Dermis microvascular lymphatic vessel endothelial cell (primary cell): ENCODE measurements around the gene FNDC10. TPM values are rescaled to one million over a fixed set of nuclear protein-coding genes. Genes with fewer than 3 reads are reported as not detected.
A peak's percentile ranks its signal among the peaks of the same experiment; 100 is the strongest.

ENCODE experiments used
- DNase-seq, 2 donors: peaks; one replicate each; pipeline versions ENCODE4 v3.0.0 to v3.0.0-alpha.2; 2010; ENCODE audit warnings: low read depth in 2 of 2
- total RNA-seq: library from RNA; depleted of rRNA; stranded (reverse); fragments of >200 nt; gene quantifications from 2 replicates; pipeline ENCODE4 v1.2.1, GENCODE V29; 2014

Gene FNDC10
- total RNA-seq, 1 donor from 2014 or later = 0.39 TPM

DNA sequence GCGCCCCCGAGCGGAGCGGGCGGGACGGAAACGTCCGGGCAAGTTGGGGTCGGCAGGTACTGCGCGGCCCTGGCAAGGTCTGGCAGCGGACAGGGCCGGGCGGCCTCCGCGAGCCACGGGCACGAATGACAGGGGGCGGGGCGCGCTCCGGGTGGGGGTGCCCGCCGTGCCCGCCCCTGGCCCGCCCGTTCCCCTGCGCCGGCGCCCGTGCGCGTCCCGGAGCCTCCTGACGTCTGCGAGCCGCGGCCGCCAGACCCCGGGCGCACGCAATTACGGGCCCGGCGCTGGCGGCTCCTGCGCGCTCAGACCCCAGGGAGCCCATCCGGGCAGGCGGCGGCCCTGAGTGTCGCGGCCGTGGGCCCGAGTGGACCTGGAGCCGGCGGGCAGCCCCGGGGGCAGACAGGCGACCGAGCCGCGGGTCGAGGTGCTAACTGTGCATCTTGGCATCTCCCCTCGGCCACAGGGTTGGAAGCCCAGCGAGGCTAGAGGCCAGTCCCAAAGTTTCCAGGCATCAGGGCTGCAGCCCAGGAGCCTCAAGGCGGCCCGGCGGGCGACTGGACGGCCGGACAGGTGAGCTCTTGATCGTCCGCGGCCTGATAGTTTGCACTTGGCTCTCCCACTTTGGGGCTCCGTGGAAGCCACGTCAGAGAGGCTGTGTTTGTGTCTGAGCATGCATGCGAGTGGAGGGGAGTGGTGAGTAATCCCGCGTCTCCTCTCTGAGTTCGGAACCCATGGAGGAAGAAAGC, 16.3 kb upstream of the FNDC10 start:
- peak in 1 of 2 donors; percentile 48 for DNase-seq

DNA sequence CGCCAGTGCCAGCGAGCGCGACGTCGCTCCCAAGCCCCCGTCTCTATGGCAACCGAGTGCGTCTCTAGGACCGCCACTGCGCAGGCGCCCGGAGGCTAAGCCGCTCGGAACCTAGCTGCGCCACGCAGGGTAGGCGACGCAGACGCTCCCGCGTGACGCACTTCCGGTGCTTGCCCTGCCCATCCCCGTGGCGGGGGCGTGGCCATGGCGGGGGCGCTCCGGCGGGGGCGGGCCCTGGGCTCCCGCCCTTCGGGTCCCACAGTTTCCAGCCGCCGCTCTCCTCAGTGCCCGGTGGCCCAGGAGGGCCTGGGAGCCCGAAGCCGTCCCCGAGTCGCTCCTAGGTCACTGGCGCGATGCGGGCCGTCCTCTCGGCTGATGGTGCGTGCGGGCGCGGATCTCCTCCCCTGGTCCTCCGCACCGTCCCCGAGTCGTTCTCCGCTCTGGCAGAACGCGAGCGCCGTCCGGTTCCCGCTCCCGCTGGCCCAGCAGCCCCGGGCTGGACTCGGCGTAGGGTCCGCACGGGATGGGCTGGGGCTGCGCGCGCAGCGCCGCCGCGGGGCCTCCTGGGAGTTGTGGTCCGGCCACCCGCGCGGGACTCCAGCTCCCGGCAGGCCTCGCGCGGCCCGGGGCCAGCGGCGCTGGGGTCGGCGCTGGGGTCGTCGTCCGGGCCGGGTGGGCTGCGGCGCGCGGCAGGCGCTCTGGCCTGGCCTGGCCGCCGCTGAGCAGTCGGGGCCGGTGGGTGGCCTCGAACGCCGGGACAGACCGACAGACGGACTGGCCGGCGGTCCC, 15.5 kb upstream of the FNDC10 start, which contains the start of gene MIB2:
TSS of gene MIB2 (plus strand) at position 245 of the 789 bp plus-strand sequence. CDS start 7,953 bp downstream, outside the sequence.
- DNase-seq = peak; percentile 94 to 97

DNA sequence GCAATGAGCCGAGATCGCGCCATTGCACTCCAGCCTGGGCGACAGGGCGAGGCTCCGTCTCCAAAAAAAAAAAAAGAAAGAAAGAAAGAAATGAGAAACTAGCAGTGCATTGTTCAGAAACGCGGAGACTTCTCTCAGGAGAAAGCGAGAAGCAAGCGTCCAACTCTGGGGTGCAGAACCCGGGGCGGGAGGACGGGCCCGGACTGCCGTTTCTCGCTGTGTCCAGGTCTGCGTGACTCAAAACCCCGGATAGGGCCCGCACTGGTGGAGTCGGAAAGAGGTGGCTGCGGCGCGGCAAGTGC, 15.0 kb upstream of the FNDC10 start:
- no peak for DNase-seq

DNA sequence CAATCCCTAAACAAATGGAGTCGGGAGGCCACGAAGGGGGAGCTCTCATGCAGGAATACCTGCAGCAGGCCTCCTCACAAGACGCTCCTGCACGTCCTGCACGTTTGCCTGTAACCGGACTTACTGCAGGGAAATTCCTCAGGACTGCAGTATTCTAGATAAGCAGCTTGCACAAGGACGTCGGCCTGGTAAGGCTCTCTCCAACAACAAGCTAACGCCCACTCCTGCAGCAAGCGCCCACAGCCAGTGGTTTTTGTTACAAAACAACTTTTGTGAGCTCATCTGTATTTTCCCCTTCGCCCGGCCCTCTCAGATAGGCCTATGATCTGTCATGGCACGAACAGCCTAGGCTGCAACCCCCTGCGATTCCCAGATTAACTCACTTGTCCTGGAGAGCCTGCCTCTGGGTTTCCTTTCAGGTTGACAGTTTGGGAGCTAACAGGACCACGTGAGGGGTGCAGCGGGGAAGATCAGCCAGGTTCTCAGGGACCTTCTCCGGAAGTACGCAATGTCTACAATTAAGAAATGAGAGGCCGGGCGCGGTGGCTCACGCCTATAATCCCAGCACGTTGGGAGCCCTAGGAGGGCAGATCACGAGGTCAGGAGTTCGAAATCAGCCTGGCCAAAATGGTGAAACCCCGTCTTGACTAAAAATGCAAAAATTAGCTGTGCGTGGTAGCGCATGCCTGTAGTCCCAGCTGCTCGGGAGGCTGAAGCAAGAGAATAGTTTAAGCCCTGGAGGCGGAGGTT, 14.4 kb upstream of the FNDC10 start:
- DNase-seq = no peak

DNA sequence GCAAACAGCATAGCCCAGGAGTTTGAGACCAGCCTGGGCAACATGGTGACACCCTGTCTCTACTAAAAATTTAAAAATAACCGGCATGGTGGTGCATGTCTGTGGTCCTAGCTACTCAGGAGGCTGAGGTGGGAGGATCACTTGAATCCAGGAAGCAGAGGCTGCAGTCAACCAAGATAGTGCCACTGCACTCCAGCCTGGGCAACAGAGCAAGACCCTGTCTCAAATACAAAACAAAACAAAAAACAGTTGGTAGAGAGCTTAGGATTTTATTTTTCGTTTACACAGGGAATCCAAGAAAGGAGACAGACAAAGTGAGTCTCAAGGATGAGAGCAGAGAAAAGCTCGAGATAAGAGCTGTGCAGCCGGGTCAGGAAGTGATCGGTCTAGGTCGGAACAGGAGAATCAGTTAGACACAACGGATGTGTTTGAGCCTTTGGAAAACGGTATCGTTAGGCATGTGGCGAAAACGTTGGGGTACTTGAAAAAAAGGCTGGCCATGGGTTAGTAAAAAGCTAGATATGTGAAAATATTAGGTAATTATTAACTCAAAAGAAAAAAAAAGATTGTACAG, 13.7 kb upstream of the FNDC10 start:
- DNase-seq = no peak

DNA sequence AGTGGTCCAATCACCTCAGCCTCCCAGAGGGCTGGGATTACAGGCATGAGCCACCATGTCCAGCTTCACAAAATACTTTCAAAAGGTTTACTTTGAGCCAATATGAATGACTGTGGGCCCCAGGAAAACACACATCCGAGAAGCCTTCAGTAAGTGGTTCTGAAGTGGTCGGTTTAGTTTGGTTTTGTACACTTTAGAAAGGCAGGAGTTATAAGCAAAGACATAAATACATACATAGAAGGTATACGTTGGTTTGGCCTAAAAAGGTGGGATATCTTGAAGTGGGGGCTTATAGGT, 12.1 kb upstream of the FNDC10 start:
- DNase-seq = no peak

DNA sequence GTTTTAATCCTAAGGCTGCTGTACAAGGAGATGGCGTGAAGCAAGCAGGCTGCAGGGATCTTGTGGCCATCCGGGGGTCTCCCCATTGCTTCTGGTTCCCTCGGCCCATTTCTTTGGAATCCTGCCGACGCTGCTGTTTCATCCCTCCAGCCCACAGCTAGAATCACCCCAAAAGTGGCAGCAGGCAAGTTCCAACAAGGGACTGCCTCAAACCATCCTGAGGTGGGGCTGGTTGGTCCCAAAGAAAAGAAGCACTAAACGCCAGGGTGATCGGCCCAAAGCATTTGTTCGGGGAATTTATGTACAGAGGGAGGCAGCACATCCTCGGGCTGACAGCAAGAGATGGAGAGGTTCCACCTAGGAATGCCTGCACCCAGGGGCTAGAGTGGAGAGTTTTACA, 10.9 kb upstream of the FNDC10 start:
- DNase-seq = no peak

DNA sequence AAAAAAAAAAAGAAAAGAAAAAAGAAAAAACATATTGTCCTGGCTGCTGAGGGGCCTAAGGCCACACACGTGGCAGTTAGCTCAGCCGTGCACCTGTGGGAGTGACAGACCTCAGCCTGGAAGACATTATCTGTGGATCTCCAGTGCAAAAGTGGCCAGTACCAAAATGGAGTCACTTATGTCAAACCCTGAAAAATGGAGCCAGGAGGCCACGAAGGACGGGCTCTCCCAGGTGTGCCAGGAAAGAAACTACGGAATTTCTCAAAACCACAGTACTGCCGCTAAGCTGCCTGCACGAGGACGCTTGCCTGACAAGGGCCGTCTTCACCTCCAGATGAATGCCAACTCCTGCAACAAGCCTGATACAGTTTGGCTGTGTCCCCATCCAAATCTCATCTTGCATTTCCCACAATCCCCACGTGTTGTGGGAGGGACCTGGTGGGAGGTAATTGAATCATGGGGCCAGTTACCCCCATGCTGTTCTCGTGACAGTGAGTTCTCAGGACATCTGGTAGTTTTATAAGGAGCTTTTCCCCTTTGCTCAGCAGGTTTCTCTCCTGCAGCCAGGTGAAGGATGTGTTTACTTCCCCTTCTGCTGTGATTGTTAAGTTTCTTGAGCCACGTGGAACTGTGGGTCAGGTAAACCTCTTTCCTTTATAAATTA, 10.0 kb upstream of the FNDC10 start:
- DNase-seq = no peak

DNA sequence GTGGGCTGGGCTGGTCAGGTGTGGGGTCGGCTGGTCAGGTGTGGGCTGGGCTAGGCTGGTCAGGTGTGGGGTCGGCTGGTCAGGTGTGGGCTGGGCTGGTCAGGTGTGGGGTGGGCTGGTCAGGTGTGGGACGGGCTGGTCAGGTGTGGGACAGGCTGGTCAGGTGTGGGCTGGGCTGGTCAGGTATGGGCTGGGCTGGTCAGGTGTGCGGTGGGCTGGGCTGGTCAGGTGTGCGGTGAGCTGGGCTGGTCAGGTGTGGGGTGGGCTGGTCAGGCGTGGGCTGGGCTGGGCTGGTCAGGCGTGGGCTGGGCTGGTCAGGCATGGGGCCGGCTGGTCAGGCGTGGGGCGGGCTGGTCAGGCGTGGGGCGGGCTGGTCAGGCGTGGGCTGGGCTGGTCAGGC, 6.3 kb upstream of the FNDC10 start:
- no peak for DNase-seq

DNA sequence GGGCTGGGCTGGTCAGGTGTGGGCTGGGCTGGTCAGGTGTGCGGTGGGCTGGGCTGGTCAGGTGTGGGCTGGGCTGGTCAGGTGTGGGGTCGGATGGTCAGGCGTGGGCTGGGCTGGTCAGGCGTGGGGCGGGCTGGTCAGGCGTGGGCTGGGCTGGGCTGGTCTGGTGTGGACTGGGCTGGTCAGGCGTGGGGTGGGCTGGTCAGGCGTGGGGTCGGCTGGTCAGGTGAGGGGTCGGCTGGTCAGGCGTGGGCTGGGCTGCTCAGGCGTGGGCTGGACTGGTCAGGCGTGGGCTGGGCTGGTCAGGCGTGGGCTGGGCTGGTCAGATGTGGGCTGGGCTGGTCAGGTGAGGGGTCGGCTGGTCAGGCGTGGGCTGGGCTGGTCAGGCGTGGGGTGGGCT, 5.8 kb upstream of the FNDC10 start:
- DNase-seq = no peak

DNA sequence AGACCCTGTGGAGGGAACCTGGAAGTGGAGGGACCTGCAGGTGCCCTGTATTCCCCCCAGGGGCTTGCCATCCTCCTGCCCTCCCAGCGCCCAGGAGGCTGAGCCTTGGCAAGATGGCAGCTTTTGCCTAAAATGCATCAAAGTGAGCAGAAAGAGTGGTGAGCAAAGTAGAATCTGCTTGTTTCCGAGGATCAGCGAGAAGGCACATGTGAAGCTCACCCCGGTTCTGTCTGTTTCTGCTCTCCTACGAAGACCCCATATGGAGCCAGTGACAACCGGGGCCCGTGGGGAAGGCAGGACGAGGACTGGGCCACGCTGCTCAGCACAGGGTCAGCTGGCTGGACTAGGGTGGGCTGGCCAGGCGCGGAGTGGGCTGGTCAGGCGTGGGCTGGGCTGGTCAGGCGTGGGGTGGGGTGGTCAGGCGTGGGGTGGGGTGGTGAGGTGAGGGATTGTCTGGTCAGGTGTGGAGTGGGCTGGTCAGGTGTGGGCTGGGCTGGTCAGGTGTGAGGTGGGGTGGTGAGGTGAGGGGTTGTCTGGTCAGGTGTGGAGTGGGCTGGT, 5.2 kb upstream of the FNDC10 start:
- no peak for DNase-seq

DNA sequence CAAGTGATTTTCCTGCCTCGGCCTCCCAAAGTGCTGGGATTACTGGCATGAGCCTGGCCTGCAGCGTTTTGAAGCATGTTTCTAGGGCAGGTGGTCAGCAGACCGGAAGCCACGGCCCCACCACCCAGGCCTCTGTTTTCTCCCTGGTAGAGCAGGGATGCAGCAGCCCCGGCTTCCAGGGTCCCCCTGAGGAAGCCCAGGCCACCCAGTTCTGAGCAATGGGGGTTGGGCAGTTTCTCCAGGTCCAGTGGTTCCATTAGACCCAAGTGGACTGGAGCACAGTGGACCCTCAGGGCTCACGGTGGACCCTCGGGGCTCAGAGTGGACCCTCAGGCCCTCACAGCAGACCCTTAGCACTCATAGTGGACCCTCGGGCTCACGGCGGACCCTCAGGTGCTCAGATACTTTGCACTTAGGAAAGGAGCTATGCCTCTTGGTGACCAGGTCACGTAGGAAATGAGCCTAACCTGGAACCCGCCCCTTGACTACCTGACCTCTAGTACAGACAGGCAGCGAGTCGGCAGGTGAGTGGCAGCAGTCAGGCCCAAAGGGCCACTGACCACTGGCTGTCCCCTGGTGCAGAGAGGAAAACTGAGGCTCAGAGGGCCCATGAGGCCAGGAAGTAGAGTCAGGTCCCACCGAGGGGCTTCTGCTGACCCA, 4.6 kb upstream of the FNDC10 start:
- no peak for DNase-seq

DNA sequence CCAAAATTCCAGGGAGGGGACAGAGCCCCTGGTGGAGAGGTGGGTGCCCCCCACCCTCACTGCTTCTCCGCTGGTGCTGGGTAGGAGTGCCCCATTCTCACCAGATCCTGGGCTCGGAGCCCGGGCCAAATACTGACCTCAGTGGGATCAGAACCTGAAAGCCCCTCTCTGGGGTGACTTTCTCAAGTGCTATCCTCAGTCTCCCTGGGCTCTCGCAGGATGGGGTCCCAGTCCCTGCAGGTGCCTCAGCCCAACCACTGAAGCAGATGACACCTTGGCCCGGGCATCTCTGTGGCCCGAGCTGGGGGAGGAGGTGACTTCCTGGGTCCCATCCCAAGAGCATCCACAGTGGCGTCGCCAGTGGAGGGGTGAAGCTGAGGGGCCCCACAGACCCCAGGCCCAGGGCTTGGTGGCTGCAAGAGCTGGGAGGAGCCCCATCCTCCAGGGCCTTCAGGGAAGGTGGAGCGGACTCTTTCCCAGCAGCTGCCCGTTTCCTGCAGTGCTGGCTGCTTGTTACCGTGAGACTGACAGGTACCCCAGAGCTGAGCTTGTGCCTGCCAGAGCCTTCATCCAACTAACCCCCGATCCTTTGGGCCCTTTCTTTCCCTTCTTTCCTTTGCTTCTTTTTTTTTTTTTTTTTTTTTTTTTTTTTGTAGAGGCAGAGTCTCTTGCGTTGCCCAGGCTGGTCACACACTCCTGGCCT, 3.9 kb upstream of the FNDC10 start:
- DNase-seq = no peak

DNA sequence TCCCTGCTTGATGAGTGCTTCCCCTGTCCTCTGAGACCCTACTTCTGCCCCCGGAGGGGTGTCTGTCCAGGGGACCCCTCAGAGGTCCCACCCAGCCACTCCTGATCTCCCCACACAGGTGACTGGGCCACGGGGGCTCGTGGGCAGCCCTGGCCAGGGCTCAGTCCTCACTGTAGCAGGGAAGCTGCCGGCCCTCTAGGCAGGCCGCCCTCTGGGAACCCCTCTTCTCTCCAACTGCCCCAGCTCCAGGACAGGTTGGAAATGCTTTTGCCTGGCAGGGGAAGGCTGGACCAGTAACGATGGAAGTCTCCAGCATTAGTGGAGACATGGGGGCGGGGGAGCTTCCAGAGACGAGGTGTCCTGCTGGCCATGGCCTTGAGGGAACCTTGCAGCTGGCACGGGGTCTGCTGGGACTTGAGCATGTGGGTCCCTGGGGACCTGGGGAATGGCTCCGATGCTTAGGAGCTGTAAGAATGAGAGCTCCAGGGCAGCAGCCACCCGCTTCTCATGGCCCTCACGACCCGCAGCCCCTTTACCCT, 3.1 kb upstream of the FNDC10 start:
- no peak for DNase-seq

DNA sequence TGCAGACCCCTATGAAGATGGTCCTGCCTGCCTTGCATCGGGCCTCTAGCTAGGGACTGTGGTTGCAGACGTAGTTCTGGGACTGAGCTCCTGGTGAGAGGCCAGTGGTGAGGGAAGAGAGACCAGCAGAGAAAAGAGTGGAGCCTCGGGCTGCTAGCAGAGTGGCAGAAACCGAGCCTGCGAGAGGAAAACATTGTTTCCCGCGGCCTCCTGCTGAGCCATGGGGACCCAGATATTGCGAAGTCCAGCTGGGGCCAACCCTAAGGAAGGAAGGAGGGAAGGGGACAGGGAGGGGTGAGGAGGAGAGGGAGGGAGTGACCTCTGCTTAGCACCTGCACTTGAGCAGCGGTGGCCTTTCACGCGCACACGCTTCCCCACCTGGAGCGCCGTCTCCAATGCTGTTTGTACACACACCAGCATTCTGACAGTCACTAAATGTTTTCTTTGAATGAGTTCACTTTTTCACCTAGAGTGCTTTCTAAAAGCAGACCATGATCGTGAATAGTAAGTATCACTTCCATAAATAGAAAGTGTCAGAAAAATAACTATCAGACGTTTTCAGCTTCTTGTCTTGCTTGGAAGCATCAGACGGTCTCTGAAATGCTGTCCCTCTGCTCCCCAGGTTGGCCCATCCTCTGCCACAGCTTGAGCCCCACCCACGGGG, 2.5 kb upstream of the FNDC10 start:
- DNase-seq = no peak

DNA sequence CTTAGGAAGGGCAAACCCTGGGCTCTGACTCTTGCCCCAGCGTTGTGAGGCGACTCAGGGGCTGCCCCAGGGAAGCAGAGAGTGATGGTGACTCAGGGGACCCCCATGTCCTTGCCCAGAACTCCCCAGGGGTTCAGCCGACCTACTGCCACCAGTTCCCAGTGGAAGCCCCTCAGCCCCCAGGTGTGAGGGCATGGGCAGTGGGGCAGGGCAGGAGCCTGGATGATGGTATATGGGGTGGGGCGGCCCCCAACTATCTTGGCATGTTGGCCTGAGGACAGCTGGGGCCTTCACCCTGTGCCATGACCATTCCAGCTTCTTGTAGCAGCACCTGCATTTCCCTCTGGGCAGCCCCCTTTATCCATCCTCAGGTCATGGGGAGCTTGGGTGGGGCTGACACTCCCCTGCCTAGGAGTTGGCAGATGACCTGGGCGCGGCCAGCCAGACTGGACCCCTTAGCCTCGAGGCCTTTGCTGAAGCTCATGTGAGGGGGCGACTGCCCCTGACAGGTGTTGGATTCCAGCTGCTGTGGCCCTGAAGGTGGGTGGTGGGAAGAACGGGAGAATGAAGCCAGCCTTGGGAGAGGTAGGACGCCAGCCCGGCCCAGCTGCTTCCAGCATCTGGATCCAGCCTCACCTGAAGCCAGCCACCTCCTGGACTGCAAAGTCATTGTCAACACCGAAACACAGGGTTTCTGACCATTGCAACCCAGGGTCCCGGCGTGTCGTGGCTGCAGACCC, 1.8 kb upstream of the FNDC10 start:
- DNase-seq = no peak

DNA sequence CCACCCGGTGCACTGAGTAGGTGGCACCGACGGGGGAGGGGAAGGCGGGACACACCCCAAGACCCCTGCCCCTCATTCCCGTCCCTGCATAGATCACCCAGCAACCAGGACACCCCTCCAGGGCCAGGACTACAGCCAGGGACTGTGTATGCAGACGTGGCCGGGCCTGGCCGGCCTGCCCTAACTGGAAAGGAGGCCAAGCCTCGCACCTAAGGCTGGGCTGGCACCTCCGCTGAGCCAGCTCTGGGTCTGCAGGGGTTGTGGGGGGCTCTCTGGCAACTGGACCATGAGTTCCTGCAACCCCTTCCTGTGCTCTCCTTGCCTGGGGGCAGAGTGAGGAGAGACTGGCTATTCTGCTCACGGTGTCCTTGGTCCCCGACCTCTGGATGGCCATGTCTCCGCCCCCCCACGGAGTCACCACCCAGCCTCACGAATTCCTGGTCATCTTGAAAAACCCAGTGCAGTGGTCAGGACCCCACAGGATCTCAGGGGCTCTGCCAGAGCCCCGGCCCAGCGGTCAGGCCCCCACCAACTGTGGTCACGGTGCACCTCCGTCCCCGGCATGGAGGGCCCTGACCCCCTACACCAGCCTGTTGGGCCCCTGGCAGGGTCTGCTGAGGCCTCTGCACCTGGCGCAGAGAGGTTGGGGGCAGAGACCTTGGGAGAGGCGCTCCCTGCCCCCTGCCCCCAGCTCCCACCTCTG, 1.1 kb upstream of the FNDC10 start:
- no peak for DNase-seq
